Mucosa of descending colon (tissue), 3 donors: ENCODE data around the gene FOSL1. TPM values are rescaled to one million over a fixed set of nuclear protein-coding genes. Genes with fewer than 3 reads are reported as not detected.

ENCODE experiments used
- ATAC-seq: fragments of 200-7000 bp; cut with Tn5 transposase; one replicate; pipeline ENCODE4 v1.9.1; 2020; ENCODE audit warnings: mild to moderate bottlenecking, moderate library complexity
- DNase-seq, 3 donors: peaks; one replicate each; pipeline ENCODE4 v3.0.0-alpha.2; 2020
- H3K36me3 ChIP-seq: fragments of 200-600 bp; one replicate; pipeline ENCODE4 v1.8.0; 2021; ENCODE audit warnings: low read depth, mild to moderate bottlenecking
- H3K4me1 ChIP-seq: fragments of 200-600 bp; one replicate; pipeline ENCODE4 v1.8.0; 2021; ENCODE audit warnings: low read depth, mild to moderate bottlenecking
- H3K4me3 ChIP-seq: fragments of 200-600 bp; one replicate; pipeline ENCODE4 v1.8.0; 2021; ENCODE audit warnings: mild to moderate bottlenecking
- H3K9me3 ChIP-seq: fragments of 200-600 bp; one replicate; pipeline ENCODE4 v1.8.0; 2021; ENCODE audit warnings: mild to moderate bottlenecking
- intact Hi-C, 2 donors: fragments of 100-400 bp; cut with DNase I in 1 of 2; cut with micrococcal nuclease in 1 of 2; formaldehyde crosslinking; loops; one replicate each; pipeline versions ENCODE4 v1.11.0 to v1.11.1; 2022; cut with DNase I, micrococcal nuclease
- total RNA-seq, 3 donors: library from RNA; stranded (reverse); fragmentation: NEBNext Ultra II Directional in 2 of 3; extraction: Animal tissue kit (Norgen Biotek cat#: 25700) in 2 of 3; gene quantifications; one replicate each; pipeline versions ENCODE4 v1.2.1 to v1.2.4, GENCODE V29; 2021 to 2023
- TF ChIP-seq, protein P1 (sequence below): fragments of 200-600 bp; IDR thresholded peaks from one replicate; pipeline ENCODE4 v1.8.0; 2022; ENCODE audit warnings: antibody characterized with exemption, mild to moderate bottlenecking
- donor health status: DM: no; HTN: no; CAD: no; lungs with moderate emphysema.
- donor health status: DM: no; HTN: no; CAD: no.
- donor health status: DM: no; HTN: yes; CAD: no.

The FOSL1 gene
- total RNA-seq, 3 donors from 2014 or later: 1.2 to 1.6 (median 1.2) TPM

DNA sequence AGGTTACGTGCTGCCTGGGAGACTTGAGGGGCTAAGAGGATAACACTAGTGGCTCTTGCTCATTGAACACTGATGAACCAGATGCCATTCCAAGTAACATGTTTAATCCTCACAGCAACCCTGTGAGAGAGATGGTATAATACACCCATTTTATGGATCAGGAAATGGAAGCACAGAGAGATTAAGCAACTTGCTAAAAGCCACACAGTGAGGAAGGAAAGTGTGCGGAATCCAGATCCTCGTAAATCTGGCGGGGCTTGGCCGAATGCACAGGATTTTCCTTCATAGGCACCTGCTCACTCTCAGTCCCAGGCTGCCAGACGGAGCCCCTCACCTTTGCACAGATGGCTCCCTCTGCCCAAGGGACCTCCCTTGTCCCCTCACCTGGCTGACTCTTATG is 7.7 kb upstream of the FOSL1 start:
- Histone ChIP-seq H3K9me3 (no peaks in the 10 kb centered on the region), H3K4me3 (no peak overlapping the region), H3K4me1 (peaks cover 9% of the 10 kb centered on the region), H3K36me3 (no peaks in the 10 kb centered on the region)
- TF ChIP-seq, protein P1, sequence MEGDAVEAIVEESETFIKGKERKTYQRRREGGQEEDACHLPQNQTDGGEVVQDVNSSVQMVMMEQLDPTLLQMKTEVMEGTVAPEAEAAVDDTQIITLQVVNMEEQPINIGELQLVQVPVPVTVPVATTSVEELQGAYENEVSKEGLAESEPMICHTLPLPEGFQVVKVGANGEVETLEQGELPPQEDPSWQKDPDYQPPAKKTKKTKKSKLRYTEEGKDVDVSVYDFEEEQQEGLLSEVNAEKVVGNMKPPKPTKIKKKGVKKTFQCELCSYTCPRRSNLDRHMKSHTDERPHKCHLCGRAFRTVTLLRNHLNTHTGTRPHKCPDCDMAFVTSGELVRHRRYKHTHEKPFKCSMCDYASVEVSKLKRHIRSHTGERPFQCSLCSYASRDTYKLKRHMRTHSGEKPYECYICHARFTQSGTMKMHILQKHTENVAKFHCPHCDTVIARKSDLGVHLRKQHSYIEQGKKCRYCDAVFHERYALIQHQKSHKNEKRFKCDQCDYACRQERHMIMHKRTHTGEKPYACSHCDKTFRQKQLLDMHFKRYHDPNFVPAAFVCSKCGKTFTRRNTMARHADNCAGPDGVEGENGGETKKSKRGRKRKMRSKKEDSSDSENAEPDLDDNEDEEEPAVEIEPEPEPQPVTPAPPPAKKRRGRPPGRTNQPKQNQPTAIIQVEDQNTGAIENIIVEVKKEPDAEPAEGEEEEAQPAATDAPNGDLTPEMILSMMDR: no peak
- DNase-seq (no peak), ATAC-seq (no peak)
- intact Hi-C loops: no loop called here

DNA sequence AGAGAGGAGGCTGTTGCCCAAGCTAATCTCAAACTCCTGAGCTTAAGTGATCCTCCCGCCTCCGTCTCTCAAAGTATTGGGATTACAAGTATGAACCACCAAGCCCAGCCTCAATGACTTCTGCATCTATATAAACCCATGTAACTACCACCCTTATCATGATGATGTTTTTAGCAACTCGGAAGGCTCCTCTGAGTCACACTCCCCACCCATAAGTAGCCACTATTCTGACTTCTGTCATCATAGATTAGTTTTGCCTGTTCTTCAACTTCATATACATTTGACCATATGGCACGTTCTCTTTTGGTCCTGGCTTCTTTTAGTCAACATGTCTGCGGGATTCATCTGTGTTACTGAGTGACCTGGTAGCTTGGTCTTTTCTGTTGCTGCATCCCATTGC is 6.4 kb upstream of the FOSL1 start:
- TF ChIP-seq, protein P1: no peak
- Histone ChIP-seq H3K9me3 (no peaks in the 10 kb centered on the region), H3K36me3 (no peaks in the 10 kb centered on the region), H3K4me3 (no peak overlapping the region), H3K4me1 (peaks cover 1% of the 10 kb centered on the region)
- intact Hi-C loops: no loop called here
- no peak for DNase-seq
- no peak for ATAC-seq

DNA sequence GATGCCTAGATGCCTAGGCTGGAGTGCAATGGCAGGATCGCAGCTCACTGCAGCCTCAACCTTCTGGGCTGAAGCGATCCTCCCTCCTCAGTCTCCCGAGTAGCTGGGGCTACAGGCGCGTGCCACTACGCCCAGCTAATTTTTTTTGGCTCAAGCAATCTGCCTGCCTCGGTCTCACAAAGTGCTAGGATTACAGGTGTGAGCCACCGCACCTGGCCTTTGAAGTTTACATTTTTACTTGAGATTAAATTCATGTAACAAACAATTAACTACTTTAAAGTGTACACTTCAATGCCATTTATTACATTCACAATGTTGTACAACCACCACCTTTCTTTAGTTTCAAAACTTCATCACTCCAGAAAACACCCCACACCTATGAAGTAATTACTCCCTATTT is 3.5 kb upstream of the FOSL1 start:
- ATAC-seq (no peak), DNase-seq (no peak)
- no peaks in the 10 kb centered on the region for H3K36me3 ChIP-seq
- H3K9me3 ChIP-seq: no peaks in the 10 kb centered on the region
- peaks cover 16% of the 10 kb centered on the region for H3K4me1 ChIP-seq
- intact Hi-C loops: no loop called here
- H3K4me3 ChIP-seq: no peak overlapping the region
- TF ChIP-seq, protein P1: no peak

DNA sequence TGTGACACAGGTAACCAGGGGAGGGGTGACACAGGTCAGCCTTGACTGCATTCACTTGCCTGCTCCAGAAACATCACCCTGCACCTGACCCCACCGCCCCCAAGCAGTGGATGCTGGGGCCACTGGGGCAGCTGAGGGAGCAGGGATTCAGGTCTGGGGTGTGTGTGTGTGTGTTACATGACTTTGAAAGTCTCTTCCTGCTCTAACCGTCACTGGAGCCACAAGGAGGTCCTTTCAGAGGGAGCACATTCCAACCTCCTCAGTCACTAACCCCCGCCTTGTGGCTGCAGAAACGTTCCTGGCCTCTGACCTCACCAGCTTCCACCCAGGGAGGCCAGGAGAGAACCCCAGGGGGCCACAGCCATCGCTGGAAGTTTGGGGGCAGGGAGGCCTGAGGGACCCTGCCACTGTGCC is 2.9 kb upstream of the FOSL1 start:
- intact Hi-C loops: no loop called here
- ATAC-seq: no peak
- TF ChIP-seq, protein P1: no peak

DNA sequence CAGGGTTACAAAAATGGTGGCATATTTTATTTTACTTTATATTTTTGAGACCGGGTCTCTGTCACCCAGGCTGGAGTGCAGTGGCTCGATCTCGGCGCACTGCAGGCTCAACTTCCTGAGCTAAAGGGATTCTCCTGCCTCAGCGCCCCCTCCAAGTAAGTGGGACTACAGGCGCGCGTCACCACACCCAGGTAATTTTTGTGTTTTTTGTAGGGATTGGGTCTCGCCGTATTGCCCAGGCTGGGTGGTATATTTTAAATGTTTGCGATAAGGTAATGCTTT is 652 bp upstream of the FOSL1 start:
- H3K9me3 ChIP-seq: no peaks in the 10 kb centered on the region
- DNase-seq: no peak
- ATAC-seq: no peak
- TF ChIP-seq, protein P1: no peak
- H3K4me1 ChIP-seq: peaks cover 16% of the 10 kb centered on the region
- no peak overlapping the region for H3K4me3 ChIP-seq
- H3K36me3 ChIP-seq: no peaks in the 10 kb centered on the region
- intact Hi-C loops: no loop called here

More for the DNA sequence above, 2.9 kb upstream of the FOSL1 start:
- DNase-seq: no peak
- Histone ChIP-seq H3K4me3 (no peak overlapping the region), H3K36me3 (no peaks in the 10 kb centered on the region), H3K4me1 (peaks cover 16% of the 10 kb centered on the region), H3K9me3 (no peaks in the 10 kb centered on the region)
